ENCODE measurements around the gene FDX2.

The FDX2 gene

GRCh38 chr19:10262771-10263170 lies 53.0 kb downstream of the FDX2 start:
- no peak for DNase-seq (ENCODE audit: low spot score)

GRCh38 chr19:10260141-10260584 lies 55.7 kb downstream of the FDX2 start:
- no peak for DNase-seq (ENCODE audit: low spot score)
- TF ChIP-seq CTCF (IDR thresholded peaks at IDR 0.05; ENCODE audit: extremely low read depth, missing control alignments), result no peak

More at GRCh38 chr19:10262771-10263170, 53.0 kb downstream of the FDX2 start:
- no peak for TF ChIP-seq CTCF (IDR thresholded peaks at IDR 0.05; ENCODE audit: extremely low read depth, missing control alignments)

Measured in GM20000 (cell line).